ENCODE data around the gene RNF208.

DNA sequence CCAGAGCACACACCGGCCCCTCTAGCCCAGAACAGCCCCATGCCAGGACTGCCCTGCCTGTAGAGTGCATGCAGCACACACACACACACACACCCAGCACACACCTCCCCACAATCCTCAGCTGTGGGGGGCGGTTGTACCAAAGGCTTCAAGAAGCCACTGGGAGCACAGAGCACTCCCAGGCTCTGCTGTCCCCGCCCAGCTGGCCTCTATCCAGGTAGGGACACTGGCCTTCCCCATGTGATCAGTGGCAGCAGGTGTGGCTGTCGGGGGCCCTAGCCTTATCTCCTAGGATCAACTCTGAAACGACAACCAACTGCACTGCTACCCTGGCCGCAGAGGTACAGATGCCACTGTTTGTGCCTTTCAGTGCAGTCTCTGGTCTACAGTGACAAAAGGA lies 35.7 kb downstream of the RNF208 start:
- TF ChIP-seq, protein P1, sequence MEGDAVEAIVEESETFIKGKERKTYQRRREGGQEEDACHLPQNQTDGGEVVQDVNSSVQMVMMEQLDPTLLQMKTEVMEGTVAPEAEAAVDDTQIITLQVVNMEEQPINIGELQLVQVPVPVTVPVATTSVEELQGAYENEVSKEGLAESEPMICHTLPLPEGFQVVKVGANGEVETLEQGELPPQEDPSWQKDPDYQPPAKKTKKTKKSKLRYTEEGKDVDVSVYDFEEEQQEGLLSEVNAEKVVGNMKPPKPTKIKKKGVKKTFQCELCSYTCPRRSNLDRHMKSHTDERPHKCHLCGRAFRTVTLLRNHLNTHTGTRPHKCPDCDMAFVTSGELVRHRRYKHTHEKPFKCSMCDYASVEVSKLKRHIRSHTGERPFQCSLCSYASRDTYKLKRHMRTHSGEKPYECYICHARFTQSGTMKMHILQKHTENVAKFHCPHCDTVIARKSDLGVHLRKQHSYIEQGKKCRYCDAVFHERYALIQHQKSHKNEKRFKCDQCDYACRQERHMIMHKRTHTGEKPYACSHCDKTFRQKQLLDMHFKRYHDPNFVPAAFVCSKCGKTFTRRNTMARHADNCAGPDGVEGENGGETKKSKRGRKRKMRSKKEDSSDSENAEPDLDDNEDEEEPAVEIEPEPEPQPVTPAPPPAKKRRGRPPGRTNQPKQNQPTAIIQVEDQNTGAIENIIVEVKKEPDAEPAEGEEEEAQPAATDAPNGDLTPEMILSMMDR (IDR thresholded peaks at IDR 0.05) = no peak
- TF ChIP-seq KDM5A (IDR thresholded peaks at IDR 0.05) (no peak), REST (IDR thresholded peaks at IDR 0.05) (no peak), JUNB (IDR thresholded peaks at IDR 0.05) (no peak), POLR2A (IDR thresholded peaks at IDR 0.05; ENCODE audit: low read length) (no peak), RFX5 (IDR thresholded peaks at IDR 0.05) (no peak), RCOR1 (IDR thresholded peaks at IDR 0.05; ENCODE audit: low read depth, low read length) (no peak)
- TF ChIP-seq, protein P2, sequence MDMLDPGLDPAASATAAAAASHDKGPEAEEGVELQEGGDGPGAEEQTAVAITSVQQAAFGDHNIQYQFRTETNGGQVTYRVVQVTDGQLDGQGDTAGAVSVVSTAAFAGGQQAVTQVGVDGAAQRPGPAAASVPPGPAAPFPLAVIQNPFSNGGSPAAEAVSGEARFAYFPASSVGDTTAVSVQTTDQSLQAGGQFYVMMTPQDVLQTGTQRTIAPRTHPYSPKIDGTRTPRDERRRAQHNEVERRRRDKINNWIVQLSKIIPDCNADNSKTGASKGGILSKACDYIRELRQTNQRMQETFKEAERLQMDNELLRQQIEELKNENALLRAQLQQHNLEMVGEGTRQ (IDR thresholded peaks at IDR 0.05) = no peak
- TF ChIP-seq, protein P3, sequence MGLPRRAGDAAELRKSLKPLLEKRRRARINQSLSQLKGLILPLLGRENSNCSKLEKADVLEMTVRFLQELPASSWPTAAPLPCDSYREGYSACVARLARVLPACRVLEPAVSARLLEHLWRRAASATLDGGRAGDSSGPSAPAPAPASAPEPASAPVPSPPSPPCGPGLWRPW (IDR thresholded peaks at IDR 0.05) = no peak
- TF ChIP-seq, protein P4, sequence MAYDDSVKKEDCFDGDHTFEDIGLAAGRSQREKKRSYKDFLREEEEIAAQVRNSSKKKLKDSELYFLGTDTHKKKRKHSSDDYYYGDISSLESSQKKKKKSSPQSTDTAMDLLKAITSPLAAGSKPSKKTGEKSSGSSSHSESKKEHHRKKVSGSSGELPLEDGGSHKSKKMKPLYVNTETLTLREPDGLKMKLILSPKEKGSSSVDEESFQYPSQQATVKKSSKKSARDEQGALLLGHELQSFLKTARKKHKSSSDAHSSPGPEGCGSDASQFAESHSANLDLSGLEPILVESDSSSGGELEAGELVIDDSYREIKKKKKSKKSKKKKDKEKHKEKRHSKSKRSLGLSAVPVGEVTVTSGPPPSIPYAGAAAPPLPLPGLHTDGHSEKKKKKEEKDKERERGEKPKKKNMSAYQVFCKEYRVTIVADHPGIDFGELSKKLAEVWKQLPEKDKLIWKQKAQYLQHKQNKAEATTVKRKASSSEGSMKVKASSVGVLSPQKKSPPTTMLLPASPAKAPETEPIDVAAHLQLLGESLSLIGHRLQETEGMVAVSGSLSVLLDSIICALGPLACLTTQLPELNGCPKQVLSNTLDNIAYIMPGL (CRISPR knock-in tag; IDR thresholded peaks at IDR 0.05; ENCODE audit: borderline replicate concordance) = no peak
